Breast epithelium (tissue), 3 donors: ENCODE measurements around the gene PIP5KL1.
A peak's percentile ranks its signal among the peaks of the same experiment; 100 is the strongest.

Experiments
- POLR2AphosphoS5 ChIP-seq, 3 donors: sonication (generic); formaldehyde crosslinking; IDR thresholded peaks; one replicate each; pipeline ENCODE4 v1.6.1; 2017; ENCODE audit warnings: antibody characterized with exemption in 3 of 3
- TF ChIP-seq, protein P1 (sequence below), 3 donors: fragments of 450-650 bp; IDR thresholded peaks; one replicate each; pipeline ENCODE4 v1.5.1; 2016 to 2017; ENCODE audit warnings: antibody characterized with exemption in 3 of 3, mild to moderate bottlenecking in 3 of 3, moderate library complexity in 3 of 3

DNA sequence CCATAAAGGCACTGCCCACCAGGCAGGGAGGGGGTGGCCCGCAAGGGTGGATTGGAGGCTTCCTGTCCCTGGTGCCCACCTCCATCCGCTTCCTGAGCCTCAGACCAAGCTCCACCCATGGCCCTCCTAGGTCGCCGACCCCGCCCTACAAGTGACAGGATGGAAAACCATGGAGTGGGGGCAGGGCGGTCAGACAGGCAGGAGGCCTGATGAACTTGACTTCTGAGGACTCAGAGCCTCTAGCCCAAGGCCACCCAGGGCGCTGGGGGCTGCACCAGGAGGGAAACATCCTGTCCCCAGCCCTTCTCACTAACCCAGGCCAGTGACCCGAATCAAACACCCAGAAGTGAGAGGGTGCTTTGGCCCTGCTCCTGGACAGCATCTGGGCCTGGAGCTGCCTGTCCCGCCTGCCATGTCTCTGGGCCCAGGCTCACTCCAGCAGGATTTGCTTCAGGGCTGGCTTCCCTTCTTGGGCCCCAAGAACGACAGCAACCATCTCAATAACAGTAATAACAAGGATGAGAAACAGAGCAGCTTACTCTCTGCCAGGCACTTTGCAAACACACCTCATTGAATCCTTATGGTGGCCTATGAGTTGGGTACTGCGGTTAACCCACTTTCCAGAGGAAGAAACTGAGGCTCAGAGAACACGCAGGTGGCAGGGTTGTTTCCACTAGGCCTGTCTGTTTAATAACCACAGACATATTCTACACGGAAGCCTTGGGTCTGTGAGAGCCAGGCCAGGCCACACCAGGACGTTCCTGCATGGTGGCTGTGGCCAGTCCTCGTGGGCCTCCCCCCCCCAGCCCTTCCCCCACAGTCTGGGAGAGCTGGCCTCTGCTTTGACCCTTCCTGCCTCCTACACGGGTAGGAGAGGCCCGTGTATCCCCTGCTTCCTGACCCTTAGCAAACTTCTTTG lies 26.8 kb downstream of the PIP5KL1 start:
- TF ChIP-seq, protein P1, sequence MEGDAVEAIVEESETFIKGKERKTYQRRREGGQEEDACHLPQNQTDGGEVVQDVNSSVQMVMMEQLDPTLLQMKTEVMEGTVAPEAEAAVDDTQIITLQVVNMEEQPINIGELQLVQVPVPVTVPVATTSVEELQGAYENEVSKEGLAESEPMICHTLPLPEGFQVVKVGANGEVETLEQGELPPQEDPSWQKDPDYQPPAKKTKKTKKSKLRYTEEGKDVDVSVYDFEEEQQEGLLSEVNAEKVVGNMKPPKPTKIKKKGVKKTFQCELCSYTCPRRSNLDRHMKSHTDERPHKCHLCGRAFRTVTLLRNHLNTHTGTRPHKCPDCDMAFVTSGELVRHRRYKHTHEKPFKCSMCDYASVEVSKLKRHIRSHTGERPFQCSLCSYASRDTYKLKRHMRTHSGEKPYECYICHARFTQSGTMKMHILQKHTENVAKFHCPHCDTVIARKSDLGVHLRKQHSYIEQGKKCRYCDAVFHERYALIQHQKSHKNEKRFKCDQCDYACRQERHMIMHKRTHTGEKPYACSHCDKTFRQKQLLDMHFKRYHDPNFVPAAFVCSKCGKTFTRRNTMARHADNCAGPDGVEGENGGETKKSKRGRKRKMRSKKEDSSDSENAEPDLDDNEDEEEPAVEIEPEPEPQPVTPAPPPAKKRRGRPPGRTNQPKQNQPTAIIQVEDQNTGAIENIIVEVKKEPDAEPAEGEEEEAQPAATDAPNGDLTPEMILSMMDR (IDR thresholded peaks at IDR 0.05) = no peak
- TF ChIP-seq POLR2AphosphoS5 (IDR thresholded peaks at IDR 0.05) = peak in 1 of 3 donors; percentile 43
